Adipose tissue (tissue), 3 donors: ENCODE measurements around the gene SLC25A48. TPM values are rescaled to one million over a fixed set of nuclear protein-coding genes. Genes with fewer than 3 reads are reported as not detected.

Experiments
- H3K27ac ChIP-seq: one replicate; pipeline ENCODE4 v1.5.1; 2013; ENCODE audit warnings: low read depth, low read length
- WGBS, 3 donors: extraction: QIAGEN DNeasy Blood & Tissue Kit; methylation state at CpG; one replicate each; pipeline ENCODE4 v1.1.7; 2013; 5-methylcytosine and 5-hydroxymethylcytosine counted together
- polyA plus RNA-seq, 3 donors: library from polyadenylated mRNA; stranded (reverse); fragments of 200-250 nt; gene quantifications; one replicate each; pipeline ENCODE4 v1.2.3, GENCODE V29; 2013
- donor health status: healthy with polysubstance abuse.
- donor health status: Bipolar disorder and iron deficiency.
- donor health status: healthy.

SLC25A48 gene
- polyA plus RNA-seq, 3 donors: 0.03 to 0.83 TPM; not detected in 1

DNA sequence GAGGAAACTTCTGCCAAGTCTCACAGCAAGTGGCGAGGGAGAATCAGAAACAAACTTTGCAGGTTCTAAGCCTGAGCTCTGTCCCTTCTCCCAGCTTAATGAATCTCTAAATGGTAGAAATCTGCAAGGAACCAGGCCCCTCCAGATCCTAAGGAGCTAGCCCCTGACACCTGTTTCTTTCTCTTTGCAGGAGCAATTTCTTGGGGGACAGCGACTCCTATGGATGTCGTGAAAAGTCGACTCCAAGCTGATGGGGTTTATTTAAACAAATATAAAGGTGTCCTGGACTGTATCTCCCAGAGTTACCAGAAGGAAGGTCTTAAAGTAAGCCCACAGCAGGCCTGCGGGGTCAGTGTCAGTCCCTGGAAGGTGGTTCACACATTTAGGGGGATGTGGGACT, 39.4 kb downstream of the SLC25A48 start:
- WGBS, 3 donors: 76 to 82% (median 80%) methylated on average over 5 of the region's 5 CpGs
- no peak overlapping the region for H3K27ac ChIP-seq

DNA sequence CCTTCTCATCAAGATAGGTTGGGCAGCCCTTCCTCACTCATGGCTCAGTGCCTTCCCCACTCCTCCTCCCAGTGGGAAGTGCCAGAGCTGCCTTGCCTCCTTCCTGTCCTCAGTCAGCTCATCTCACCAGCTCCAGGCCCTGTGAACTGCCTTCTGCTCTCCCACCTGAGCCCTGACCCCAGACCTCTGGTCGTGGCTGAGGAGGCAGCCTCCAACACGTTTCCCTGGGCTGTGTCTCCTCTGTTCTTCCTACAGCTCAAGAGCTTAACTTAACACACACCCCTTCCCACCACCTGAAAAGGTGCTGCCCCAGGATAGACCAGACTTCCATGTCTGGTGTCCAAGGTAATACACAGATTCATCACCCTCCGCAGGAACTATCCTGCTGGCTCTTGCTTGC, 40.0 kb downstream of the SLC25A48 start:
- H3K27ac ChIP-seq: no peak overlapping the region
- 62 to 73% (median 69%) methylated on average over 3 of the region's 3 CpGs for WGBS, 3 donors

DNA sequence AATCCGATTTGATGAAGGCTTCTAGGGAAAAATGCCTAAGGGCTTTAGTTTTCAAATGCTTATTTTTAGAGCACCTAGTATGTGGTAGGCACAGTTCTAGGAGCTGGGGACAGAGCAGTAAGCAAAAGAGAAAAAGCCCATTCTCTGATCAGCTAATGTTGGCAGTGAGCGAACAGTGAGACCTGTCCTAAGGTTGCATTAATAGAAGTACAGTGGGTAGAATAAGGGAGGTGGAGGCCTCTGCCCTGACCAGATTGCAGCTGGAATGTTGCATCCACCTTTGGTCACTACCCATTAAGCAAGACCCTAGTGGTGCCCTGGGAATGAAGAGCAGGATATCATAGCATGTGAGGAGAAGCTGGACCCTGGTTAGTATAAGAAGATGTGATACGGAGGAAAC, 41.1 kb downstream of the SLC25A48 start:
- no peak overlapping the region for H3K27ac ChIP-seq
- 87 to 93% (median 92%) methylated on average over 3 of the region's 3 CpGs for WGBS, 3 donors

DNA sequence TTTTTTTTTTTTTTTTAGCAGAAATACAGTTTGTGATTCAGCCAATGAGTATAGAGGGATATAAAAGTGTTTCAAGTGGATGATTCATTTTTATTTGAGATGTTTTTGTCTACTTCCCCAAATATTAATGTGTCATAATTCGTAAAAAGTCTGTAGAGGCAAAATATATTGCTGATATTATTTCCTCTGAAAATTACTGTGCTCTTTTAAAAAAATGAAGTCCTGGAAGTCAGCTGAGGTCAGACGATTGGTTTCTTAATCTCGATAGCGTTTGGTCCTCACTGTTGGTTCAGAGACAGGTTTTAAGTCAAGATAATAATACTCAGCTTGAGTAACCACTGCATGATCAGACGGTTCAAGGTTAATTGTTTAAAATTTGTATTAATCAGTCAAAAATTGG, 41.7 kb downstream of the SLC25A48 start:
- no peak overlapping the region for H3K27ac ChIP-seq
- 52 to 68% (median 56%) methylated on average over 5 of the region's 5 CpGs for whole genome bisulfite sequencing, 3 donors

DNA sequence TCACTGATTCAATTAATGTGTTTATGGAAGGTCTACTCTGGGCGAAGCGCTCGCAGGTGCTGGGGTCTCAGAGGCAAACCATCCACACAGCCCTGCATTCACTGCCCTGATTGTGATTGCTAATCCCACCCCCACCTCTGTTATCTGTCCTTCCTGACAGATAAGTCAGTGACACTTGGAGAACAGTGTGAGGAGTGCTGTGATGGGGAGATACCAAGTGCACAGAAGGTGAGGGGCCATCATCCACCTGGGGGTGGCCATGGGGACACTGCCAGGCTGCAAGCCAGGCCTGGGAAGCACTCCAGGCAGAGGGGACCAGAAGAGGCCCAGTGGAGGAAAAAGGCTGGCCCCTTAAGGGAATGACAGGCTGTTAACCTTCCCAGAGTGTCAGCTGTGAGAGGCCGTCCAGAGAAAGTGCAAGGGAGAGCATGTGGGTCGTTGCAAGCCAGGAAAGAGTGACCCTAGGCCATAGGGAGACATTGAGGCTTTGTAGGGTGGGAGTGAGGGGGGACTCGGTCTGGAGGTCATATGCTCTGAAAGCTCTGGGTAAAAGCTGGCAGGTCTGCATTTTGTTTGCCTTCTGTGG, 43.2 kb downstream of the SLC25A48 start:
- WGBS, 3 donors: 70 to 73% (median 72%) methylated on average over 6 of the region's 6 CpGs
- no peak overlapping the region for H3K27ac ChIP-seq

DNA sequence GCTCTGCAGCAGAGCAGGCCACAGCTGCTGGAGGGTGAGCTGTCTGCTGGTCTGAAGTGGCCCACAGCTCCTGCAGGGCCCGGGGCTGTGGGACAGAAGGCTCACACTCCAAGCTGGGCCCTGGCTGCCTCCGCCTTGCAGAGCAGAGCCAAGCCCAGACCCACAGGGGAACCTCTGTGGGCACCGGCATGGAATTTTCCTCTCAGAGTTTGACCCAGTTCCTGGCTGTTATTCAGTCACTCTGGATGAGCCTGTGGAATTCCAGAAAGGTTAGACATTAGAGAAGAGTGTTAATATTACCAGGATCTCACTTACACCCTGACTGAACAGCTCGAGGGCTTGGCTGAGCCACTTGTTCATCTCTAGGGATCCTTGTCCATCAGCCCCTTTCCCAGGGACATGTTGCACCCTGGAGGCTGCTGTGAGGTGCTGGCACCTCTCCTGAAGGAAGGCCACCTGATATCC, 43.7 kb downstream of the SLC25A48 start:
- WGBS, 3 donors: 59 to 73% (median 66%) methylated on average over 4 of the region's 4 CpGs
- no peak overlapping the region for H3K27ac ChIP-seq

DNA sequence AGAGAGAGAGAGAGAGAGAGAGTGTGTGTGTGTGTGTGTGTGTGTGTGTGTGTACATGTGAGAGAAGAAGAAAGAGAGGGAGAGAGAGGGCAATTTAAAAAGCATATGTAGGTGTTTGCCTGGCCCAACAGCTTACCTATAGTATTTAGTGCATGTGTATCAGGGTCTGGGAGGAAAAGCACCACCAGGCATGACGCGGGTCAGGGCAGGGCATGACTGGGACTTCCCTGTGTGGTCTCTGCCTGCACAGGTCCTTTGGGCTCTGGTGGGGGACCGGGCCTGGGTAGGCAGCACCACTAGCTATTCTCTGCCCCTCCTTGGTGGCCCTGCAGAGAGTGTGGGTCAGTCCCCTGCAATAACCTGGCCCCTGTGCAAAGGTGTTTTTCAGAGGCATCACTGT, 45.1 kb downstream of the SLC25A48 start:
- no peak overlapping the region for H3K27ac ChIP-seq

DNA sequence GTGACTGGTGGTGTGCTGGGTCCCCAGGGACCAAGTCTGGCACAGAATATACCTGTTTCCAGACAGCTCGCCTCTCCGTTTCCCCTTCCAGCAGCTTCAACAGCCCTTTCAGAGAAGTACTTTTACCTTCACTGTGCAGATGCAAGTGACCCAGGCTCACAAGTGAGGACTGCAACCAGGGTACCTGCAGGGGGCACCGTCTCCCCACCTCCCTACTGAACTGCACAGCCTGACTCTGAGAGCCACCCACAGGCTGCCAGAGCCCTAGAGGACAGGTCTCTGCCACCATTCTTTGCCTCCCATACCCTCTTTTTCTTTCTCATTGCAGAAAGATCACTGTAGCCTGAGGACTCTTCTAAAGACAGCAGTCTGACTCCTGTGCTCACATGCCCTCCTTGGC, 45.8 kb downstream of the SLC25A48 start:
- H3K27ac ChIP-seq: no peak overlapping the region
- WGBS, 3 donors: 64 to 79% (median 70%) methylated on average over 3 of the region's 3 CpGs

More for the DNA sequence above, 45.1 kb downstream of the SLC25A48 start:
- WGBS, 3 donors: 87 to 94% (median 94%) methylated on average over 3 of the region's 3 CpGs

DNA sequence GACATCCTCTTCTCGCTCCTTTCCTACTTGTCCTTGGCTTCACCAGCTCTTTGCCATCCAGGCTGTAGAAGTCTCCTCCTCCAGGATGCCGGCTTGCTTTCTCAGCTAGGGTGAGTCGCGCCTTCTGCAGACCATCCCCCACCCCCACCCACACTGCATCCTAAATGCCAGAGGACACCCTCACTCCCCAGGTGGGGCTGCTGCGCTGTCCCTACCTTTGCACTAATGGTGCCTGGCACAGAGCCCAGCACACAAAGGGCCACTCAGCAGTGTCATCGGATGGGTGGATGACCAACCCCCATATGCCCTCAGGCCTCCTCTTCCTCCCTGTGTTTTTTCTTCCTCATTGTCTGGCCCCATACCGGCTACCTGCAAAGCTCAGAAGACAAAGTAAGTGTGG, 46.3 kb downstream of the SLC25A48 start:
- 75 to 82% (median 77%) methylated on average over 7 of the region's 7 CpGs for WGBS, 3 donors
- no peak overlapping the region for H3K27ac ChIP-seq

DNA sequence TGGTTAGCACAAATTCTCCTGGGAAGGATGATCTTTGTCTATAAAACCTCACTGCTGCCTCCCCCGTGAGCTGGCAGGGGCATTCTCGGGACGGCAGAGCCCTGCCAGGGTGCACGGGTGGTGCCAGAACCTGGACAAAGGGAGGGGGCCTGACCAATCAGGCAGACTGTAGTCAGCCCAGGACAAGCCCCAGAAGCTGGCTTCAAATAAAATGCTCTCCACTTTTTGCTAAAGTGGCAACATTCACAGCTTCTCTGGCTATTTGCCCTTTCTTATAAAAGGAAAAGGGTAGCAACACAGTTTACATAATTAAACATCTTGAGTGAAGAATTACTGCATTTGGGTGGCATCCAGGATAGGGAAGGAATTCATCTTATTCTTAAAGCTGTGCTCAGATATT, 46.8 kb downstream of the SLC25A48 start:
- WGBS, 3 donors: 43 to 58% (median 57%) methylated on average over 4 of the region's 4 CpGs
- H3K27ac ChIP-seq: no peak overlapping the region

DNA sequence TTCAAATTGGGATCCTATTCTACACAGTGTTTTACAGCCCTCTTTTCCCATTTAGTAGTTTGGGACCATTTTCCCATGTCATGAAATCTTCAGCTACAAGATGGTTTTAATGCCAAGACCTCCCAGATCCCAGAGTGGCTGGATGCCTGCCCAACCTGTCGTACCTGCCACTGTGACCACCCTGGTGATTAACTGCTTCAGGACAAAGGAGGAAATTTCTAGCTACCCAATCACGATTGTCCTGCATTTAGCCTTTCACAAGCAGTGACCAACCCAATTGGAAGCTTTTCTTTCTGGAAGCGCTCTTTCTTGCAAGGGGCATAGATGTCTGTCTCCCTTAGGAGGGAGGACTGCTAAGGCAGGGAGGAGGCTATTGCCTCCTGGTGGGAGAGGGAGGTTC, 47.4 kb downstream of the SLC25A48 start:
- H3K27ac ChIP-seq: no peak overlapping the region

DNA sequence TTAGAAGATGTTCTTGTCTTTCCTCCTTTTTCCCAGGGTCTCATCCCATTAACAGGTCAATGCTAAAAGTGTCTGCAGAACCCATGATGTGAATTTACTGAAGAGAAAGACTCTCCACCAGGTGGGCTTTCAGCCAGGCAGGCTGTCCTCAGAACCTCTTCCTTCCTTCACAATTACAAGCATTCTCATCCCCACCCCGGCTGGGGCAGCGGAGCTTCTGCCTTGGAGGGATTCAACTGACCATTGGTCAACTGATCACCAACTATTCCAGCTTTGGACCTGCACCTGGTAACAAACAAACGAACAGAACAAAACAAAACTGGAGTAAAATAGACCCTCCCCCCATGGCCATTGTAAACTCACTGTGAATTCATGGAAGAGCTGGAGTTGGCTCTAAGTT, 48.6 kb downstream of the SLC25A48 start:
- WGBS, 3 donors: 75 to 88% (median 80%) methylated on average over 3 of the region's 3 CpGs
- H3K27ac ChIP-seq: no peak overlapping the region

More for the DNA sequence above, 47.4 kb downstream of the SLC25A48 start:
- WGBS, 3 donors: 51 to 65% (median 58%) methylated on average over 3 of the region's 3 CpGs

DNA sequence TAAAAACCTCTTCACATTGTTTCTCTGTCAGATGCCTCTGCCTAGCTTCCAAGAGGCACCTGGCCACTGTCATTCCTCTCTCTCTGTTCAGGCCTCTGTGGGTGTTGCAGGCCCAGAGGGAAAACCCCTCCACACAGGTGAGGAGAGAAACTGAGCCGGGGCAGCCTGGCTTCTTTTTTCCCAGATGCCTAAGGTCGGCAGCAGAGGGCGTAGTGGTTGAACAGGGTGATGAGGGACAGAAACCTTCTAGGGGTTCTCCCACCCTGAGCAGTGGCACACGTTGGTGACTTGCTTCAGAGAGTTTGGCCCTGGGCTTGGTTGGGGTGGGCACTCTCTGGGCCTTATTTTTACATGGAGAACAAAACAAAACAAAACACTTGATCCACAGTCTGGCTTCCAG, 49.0 kb downstream of the SLC25A48 start:
- 53% methylated on average over 4 of the region's 4 CpGs for WGBS, 3 donors
- no peak overlapping the region for H3K27ac ChIP-seq

DNA sequence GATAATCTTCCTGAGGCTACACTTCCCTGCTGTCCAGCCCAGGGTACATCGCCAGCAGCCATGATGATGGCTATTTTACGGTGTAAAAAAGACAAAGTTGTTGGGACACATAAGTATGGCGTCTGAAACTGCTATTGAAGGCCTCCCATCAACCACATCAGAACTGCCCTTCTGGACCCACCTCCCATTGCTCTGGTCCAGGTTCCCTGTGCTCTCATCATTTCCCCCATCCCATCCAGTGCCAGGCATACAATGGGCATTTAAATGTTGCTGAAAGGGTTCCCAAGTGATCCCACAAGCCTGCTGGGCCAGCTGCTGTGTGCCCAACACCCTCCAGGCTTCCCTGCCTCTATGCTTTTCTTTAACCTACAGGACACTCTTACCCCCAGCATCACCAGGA, 50.6 kb downstream of the SLC25A48 start:
- no peak overlapping the region for H3K27ac ChIP-seq
- 88 to 91% (median 89%) methylated on average over 3 of the region's 3 CpGs for WGBS, 3 donors

DNA sequence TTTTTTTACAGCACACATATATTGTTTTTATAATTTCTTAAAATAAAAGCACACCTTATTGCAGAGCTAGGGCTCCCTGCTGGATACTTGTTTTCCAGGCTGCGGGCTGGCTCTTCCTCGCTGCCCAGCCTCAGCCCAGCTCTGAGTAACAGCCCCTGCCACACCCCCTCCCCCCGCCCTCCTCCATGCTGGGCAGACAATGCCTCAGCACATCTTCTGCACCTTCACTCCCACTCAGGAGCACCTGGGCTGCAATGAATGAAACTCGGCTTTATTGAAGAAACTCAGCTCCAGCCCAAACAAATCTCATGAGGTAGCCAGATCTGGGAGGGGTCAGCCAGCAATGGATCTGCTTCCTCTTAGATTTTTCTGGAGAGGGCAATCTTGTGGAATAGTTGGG, 51.7 kb downstream of the SLC25A48 start:
- WGBS, 3 donors: 29 to 47% (median 41%) methylated on average over 4 of the region's 4 CpGs

DNA sequence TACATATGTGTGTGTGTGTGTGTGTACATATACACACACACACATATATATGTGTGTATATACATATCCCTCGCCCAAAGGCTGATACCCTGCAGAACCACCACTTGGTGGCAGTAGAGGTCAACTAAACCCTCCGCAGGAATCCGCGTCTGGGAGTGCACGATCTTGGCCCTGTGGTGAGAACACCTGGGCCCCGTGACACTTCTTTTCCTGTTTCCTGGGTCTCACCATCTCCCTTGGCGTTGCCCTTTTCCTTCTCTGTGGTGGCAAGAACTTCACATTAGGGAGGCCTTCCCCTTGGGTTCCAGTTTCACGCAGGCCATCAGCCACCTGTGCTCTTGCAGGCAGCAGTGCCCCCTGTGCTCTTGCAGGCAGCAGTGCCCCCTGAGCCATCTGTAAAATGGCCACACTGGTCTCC, 53.0 kb downstream of the SLC25A48 start:
- 8 to 9% (median 8%) methylated on average over 8 of the region's 8 CpGs for WGBS, 3 donors
- no peak overlapping the region for H3K27ac ChIP-seq

More for the DNA sequence above, 51.7 kb downstream of the SLC25A48 start:
- H3K27ac ChIP-seq: no peak overlapping the region

DNA sequence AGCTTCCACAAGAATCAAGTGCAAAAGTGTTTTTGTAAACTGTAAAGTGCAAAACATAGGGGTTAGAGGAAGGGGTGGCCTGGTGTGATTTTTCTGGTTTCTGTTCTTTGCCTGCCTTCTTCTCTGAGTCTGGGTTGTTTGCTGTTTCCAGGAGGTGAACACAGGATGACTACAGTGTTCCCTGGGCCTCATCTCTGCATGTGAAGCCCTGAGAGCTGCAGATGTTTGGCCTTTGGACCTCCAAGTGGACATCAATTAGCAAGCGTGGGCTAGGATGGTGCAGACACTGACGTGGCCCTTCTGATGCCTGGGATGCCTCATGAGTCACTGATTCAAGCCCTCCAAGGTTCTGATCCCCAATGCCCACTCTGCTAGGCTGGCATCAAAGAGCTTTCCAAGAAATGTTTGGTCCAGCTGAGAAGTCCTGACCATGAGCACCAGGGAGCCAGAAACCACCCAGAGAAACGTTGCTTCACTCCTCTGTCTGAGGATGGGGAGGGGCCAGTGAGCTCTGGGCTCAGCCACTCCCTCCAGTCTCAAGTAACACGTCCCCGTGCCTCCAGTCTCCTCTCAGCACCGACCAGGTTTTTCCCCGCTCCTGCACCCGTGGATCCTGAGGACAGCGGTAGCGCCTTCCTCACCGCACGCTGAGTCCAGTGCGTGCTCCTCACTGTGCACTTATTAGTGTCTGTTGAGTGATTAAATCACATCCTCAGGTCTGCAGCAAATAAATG, 53.6 kb downstream of the SLC25A48 start:
- H3K27ac ChIP-seq: no peak overlapping the region
- WGBS, 3 donors: 68 to 83% (median 73%) methylated on average over 13 of the region's 13 CpGs

DNA sequence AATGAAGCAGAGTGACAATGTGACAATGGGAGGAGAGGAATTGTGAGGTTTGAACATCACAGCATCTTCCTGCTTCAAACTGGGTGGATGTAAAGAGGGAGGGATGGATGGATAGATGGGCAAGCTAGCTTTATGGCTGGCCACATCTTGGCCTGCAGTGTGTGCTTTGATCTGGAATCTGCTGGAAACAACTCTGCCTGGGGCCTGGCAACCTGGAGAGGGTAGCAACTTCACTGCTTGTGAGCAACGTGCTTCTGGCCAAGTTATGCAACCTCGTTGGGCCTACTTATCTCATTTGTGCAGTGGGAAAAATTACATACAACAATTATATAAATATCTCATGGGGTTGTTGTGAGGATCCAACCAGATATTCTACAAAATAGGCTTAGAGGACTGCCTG, 55.8 kb downstream of the SLC25A48 start:
- no peak overlapping the region for H3K27ac ChIP-seq
- WGBS, 3 donors: 26 to 42% (median 39%) methylated on average over 2 of the region's 2 CpGs

DNA sequence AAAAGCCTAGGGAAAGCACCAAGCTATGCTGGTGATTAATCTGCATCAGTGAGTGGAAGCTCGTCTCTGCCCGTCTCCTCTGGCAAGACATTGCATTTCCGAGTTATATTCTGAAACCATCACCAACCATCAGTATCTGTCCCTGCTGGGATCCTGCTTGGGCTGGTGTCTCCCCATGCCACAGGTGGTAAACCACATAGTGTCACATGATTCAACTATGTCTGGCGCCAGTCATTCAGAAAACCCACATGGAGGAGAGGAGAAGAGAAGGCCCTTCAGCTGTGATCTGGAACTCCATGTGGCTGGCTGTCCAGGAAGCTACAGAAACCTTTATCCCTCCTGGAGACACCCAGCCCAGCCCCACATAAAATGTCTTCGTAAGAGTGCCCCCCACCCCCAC, 56.4 kb downstream of the SLC25A48 start:
- 67 to 84% (median 77%) methylated on average over 5 of the region's 5 CpGs for WGBS, 3 donors
- no peak overlapping the region for H3K27ac ChIP-seq

DNA sequence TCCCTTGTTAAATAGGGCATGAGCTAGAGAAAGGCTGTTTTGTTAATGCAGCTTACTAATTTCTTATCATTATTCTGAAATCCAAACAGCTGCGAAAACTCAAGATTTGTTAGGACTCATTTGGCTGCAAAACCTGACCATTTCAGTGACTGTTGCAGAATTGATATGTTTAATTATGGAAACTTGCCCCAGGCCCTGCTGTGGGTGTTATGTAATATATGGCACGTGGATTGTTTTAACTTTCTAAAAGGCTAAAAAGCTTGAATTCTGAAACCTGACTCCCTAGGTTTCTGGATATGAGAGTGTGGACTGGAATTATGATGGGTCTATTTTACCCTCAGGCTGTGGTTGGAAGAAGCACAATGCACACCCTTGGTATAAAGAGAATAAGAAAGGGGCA, 56.8 kb downstream of the SLC25A48 start:
- no peak overlapping the region for H3K27ac ChIP-seq
- WGBS, 3 donors: 15 to 60% (median 59%) methylated on average over 2 of the region's 2 CpGs
